Fibroblast of skin of scalp (primary cell): ENCODE measurements around the gene DCANP1.

Experiments
- DNase-seq: peaks from one replicate; pipeline ENCODE4 v3.0.0-alpha.2; 2013

Gene DCANP1

GRCh38 chr5:135441350-135441831 lies 5.8 kb downstream of the DCANP1 start:
- DNase-seq, result no peak

GRCh38 chr5:135440916-135441315 lies 6.2 kb downstream of the DCANP1 start:
- DNase-seq, result no peak

GRCh38 chr5:135439231-135440205 lies 7.6 kb downstream of the DCANP1 start:
- no peak for DNase-seq

GRCh38 chr5:135438636-135439221 lies 8.4 kb downstream of the DCANP1 start:
- no peak for DNase-seq

- peak; percentile 93 for DNase-seq
Observed at GRCh38 chr5:135437796-135438560, 9.2 kb downstream of the DCANP1 start.

- peak; percentile 63 for DNase-seq
Observed at GRCh38 chr5:135437422-135437795, 9.7 kb downstream of the DCANP1 start.

GRCh38 chr5:135436951-135437418 lies 10.2 kb downstream of the DCANP1 start:
- DNase-seq, result no peak

GRCh38 chr5:135435467-135436330 lies 11.4 kb downstream of the DCANP1 start:
- peak; percentile 48 for DNase-seq

- DNase-seq, result no peak
Observed at GRCh38 chr5:135434591-135435466, 12.3 kb downstream of the DCANP1 start.

- peak; percentile 50 for DNase-seq
Observed at GRCh38 chr5:135433681-135434426, 13.3 kb downstream of the DCANP1 start.

- DNase-seq, result no peak
Observed at GRCh38 chr5:135432113-135432512, 15.0 kb downstream of the DCANP1 start.

GRCh38 chr5:135430135-135430437 lies 17.1 kb downstream of the DCANP1 start:
- DNase-seq, result no peak

GRCh38 chr5:135429301-135430134 lies 17.6 kb downstream of the DCANP1 start:
- DNase-seq, result no peak

- no peak for DNase-seq
Observed at GRCh38 chr5:135428586-135428985, 18.6 kb downstream of the DCANP1 start.

- peak; percentile 50 for DNase-seq
Observed at GRCh38 chr5:135426102-135427082, 20.8 kb downstream of the DCANP1 start.

- DNase-seq, result no peak
Observed at GRCh38 chr5:135425641-135426040, 21.5 kb downstream of the DCANP1 start.

GRCh38 chr5:135423846-135424168 lies 23.3 kb downstream of the DCANP1 start:
- no peak for DNase-seq
